Heart right ventricle (tissue), 16 donors: ENCODE measurements around the gene KRT27. TPM values are rescaled to one million over a fixed set of nuclear protein-coding genes. Genes with fewer than 3 reads are reported as not detected.

Experiments
- ATAC-seq, 8 donors: fragments of 200-7000 bp; cut with Tn5 transposase; one replicate each; pipeline ENCODE4 v1.9.1; 2020; ENCODE audit warnings: mild to moderate bottlenecking in 8 of 8, moderate library complexity in 8 of 8, moderate number of reproducible peaks in 1 of 8
- DNase-seq, 2 donors: peaks; one replicate each; pipeline ENCODE4 v3.0.0-alpha.2; 2020
- H3K27ac ChIP-seq, 10 donors: fragments of 200-600 bp; sonication (generic) in 2 of 10; one replicate each; pipeline versions ENCODE4 v1.5.0 to v1.8.0; 2020 to 2022; ENCODE audit warnings: mild to moderate bottlenecking in 3 of 10
- H3K27me3 ChIP-seq, 7 donors: fragments of 200-600 bp; one replicate each; pipeline ENCODE4 v1.8.0; 2021 to 2022; ENCODE audit warnings: mild to moderate bottlenecking in 2 of 7
- H3K36me3 ChIP-seq, 9 donors: fragments of 200-600 bp; sonication (generic) in 1 of 9; one replicate each; pipeline versions ENCODE4 v1.5.0 to v1.8.0; 2020 to 2022; ENCODE audit warnings: mild to moderate bottlenecking in 2 of 9
- H3K4me1 ChIP-seq, 9 donors: fragments of 200-600 bp; sonication (generic) in 1 of 9; one replicate each; pipeline versions ENCODE4 v1.5.0 to v1.8.0; 2020 to 2022; ENCODE audit warnings: mild to moderate bottlenecking in 4 of 9
- H3K4me3 ChIP-seq, 10 donors: fragments of 200-600 bp; sonication (generic) in 2 of 10; one replicate each; pipeline versions ENCODE4 v1.5.0 to v1.8.0; 2020 to 2022; ENCODE audit warnings: mild to moderate bottlenecking in 7 of 10, moderate library complexity in 2 of 10
- H3K9me3 ChIP-seq, 11 donors: fragments of 200-600 bp in 10 of 11; sonication (generic) in 2 of 11; one replicate each; pipeline versions ENCODE4 v1.5.0 to v1.8.0; 2013 to 2022; ENCODE audit warnings: mild to moderate bottlenecking in 2 of 11, control low read depth in 1 of 11, moderate library complexity in 1 of 11
- WGBS, 2 donors: extraction: QIAGEN DNeasy Blood & Tissue Kit; methylation state at CpG; one replicate each; pipeline ENCODE4 v1.1.7; 2013; ENCODE audit warnings: inconsistent platforms in 1 of 2; 5-methylcytosine and 5-hydroxymethylcytosine counted together
- intact Hi-C, 10 donors: fragments of 100-400 bp; cut with DNase I; formaldehyde crosslinking; loops; one replicate each; pipeline versions ENCODE4 v1.11.1 to v1.14.2; 2022
- polyA plus RNA-seq, 2 donors: library from polyadenylated mRNA; stranded (reverse); fragments of 200-250 nt; gene quantifications; one replicate each; pipeline ENCODE4 v1.2.3, GENCODE V29; 2013
- total RNA-seq, 10 donors: library from RNA; stranded (reverse); fragmentation: NEBNext Ultra II Directional in 3 of 10; extraction: Animal tissue kit (Norgen Biotek cat#: 25700) in 3 of 10; gene quantifications; one replicate each; pipeline versions ENCODE4 v1.2.1 to v1.2.4, GENCODE V29; 2021 to 2023
- TF ChIP-seq, protein P1 (sequence below), 9 donors: fragments of 200-600 bp; sonication (generic) in 2 of 9; IDR thresholded peaks; one replicate each; pipeline versions ENCODE4 v1.5.0 to v1.8.0; 2021 to 2022; ENCODE audit warnings: antibody characterized with exemption in 9 of 9, mild to moderate bottlenecking in 5 of 9, moderate library complexity in 1 of 9
- donor health status: Arrhythmogenic right ventricular cardiomyopathy.
- donor health status: ischemic (EF 13 %, LVEDD 7.1; RV severe dilation, severe dysfunction).
- donor health status: healthy with polysubstance abuse.
- donor health status: DM: no; HTN: yes; CAD: no.
- donor health status: DM: no; HTN: no; CAD: no.
- donor health status: ischemic (EF 25% LVEDD 6.9; RV normal size, moderate dysfunction).
- donor health status: ischemic (EF 25% LVEDD 5.7; RV mildly dilated, moderate dysfunction).
- donor health status: healthy.
- donor health status: DM: yes; HTN: yes; CAD: no.
- donor health status: Ischemic cardiomyopathy.
- donor health status: ischemic (EF 35%, LVEDD 5.7; RV mildly dilated, moderate dysfunction).
- donor health status: nonischemic (EF 11% LVEDD 7.7; RV severe dilation, severe dysfunction).
- donor health status: DM: yes; HTN: yes; CAD: no.
- donor health status: PGD.
- donor health status: ischemic (EF 29% LVEDD 5.4; RV normal size, mild dysfunction).
- donor health status: nonischemic (EF 23%, LVEDD 6.1; RV moderate dilation, normal function).

Gene KRT27
- total and polyA plus RNA-seq, 12 donors, result 0.21 TPM; not detected in 11

DNA sequence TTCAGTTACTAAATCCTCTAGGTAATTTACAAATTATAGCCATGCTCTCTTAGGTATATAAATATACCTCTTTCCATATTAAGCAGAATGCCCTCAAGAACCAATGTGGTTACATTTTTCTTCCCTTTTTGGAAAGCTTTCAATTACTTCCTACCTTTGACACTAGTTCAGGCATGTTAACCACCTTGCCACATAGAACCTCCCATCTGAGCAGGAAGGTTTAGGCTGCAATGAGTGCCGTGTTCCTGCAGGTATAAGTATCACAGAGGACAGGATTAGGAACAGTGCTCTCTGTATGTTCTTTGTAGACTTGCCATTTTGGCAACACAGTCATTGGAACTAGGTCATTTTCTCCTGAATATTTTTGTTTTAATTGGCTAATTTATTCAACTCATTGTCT lies 47.3 kb downstream of the KRT27 start:
- Histone ChIP-seq H3K4me3 (no peak overlapping the region), H3K36me3 (no peaks in the 10 kb centered on the region), H3K9me3 (no peaks in the 10 kb centered on the region), H3K4me1 (no peaks in the 10 kb centered on the region), H3K27me3 (peaks cover 0 to 30% (median 6%) of the 10 kb centered on the region in 7 donors), H3K27ac (no peak overlapping the region)
- WGBS, 2 donors, result 83% methylated on average over 1 of the region's 1 CpG
- ATAC-seq, result no peak
- no peak for DNase-seq
- intact Hi-C loops, result no loop called here
- TF ChIP-seq, protein P1, sequence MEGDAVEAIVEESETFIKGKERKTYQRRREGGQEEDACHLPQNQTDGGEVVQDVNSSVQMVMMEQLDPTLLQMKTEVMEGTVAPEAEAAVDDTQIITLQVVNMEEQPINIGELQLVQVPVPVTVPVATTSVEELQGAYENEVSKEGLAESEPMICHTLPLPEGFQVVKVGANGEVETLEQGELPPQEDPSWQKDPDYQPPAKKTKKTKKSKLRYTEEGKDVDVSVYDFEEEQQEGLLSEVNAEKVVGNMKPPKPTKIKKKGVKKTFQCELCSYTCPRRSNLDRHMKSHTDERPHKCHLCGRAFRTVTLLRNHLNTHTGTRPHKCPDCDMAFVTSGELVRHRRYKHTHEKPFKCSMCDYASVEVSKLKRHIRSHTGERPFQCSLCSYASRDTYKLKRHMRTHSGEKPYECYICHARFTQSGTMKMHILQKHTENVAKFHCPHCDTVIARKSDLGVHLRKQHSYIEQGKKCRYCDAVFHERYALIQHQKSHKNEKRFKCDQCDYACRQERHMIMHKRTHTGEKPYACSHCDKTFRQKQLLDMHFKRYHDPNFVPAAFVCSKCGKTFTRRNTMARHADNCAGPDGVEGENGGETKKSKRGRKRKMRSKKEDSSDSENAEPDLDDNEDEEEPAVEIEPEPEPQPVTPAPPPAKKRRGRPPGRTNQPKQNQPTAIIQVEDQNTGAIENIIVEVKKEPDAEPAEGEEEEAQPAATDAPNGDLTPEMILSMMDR (IDR thresholded peaks at IDR 0.05), result no peak

DNA sequence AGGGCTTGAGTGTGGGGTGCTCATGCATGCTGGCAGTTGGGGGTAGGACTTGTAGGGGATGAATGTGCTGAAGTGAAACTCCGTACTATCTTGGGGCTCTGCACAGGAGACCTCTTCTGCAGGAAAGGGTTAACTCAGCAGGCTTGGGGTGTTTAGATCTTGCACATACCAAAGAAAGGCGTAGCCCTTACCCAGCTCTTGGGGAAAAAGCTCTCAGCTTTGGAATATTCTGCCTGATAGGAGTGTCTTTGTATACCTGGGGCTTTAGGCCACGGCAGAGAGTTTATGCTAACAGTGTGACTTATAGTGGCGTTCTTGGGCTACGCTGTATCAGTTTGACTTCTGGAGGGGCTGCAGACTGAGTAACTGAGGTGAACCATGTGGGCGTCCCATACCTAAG lies 48.3 kb downstream of the KRT27 start:
- Histone ChIP-seq H3K27me3 (peaks cover 0 to 39% (median 9%) of the 10 kb centered on the region in 7 donors), H3K4me3 (no peak overlapping the region), H3K36me3 (no peaks in the 10 kb centered on the region), H3K9me3 (no peaks in the 10 kb centered on the region), H3K4me1 (no peaks in the 10 kb centered on the region), H3K27ac (no peak overlapping the region)
- intact Hi-C loops, result no loop called here
- TF ChIP-seq, protein P1 (IDR thresholded peaks at IDR 0.05), result no peak
- DNase-seq (no peak), ATAC-seq (no peak)
- WGBS, 2 donors, result 84 to 85% methylated on average over 6 of the region's 6 CpGs

DNA sequence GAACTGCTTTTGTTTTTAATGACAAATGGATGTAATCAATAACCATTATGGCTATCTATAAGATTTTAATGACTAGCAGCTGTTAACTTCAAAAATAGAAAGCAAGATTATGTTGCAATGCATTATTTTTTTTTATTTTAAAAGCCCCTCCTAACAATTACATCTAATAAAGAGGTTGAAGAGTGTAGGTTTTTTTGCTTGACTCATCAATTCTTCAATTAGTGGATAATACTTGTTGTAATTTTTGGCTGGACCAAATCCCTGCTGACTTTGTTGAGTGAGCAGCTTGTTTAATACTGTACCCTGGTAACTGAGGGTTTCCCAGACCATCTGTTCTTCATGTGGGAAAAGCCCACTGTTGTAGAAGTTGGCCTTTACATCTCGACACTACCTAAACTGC lies 51.4 kb downstream of the KRT27 start:
- H3K27me3 ChIP-seq, result peaks cover 0 to 46% (median 12%) of the 10 kb centered on the region in 7 donors
- DNase-seq (no peak), ATAC-seq (no peak)
- intact Hi-C loops, result no loop called here
- no peak overlapping the region for H3K27ac ChIP-seq
- WGBS, 2 donors, result 69 to 77% methylated on average over 1 of the region's 1 CpG
- TF ChIP-seq, protein P1 (IDR thresholded peaks at IDR 0.05), result no peak
- H3K4me1 ChIP-seq, result no peaks in the 10 kb centered on the region
- H3K9me3 ChIP-seq, result no peaks in the 10 kb centered on the region
- H3K4me3 ChIP-seq, result no peak overlapping the region
- H3K36me3 ChIP-seq, result no peaks in the 10 kb centered on the region

DNA sequence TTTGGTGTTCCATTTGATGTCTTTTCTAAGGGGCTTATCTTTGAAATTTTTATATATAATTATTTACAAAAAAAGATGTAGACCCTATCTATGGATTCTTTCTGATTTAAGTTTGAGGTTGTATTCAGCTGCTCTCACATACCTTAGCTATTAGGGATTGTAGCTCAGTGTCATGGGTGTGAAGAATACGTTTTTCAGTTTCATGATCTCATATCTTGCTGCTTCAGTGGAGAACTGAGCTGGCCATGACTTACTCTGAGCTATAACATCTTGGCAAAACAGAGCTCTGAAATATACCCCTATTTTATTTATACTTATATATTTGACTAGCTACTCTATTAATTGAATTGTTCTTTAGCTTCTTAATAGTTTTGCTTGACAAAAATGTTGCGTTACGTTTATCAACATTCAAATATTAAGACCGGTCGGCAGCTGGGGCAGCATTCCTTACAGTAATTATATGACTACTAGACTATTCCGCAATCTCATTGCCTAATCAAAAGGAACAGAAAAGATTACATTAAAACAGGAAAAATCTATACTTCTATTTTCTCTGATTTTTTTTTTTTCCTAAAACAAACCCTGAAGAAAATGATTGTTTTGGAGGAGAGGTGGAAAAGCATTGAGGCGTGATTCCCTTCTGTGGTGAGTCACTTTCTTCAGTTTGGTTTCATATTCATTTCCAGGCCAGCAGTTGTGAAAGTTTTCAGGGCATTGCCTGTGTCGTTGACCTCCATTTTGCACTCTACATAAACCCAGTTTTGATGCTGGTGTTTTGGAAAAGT lies 54.7 kb downstream of the KRT27 start:
- Histone ChIP-seq H3K27me3 (peaks cover 0 to 55% (median 12%) of the 10 kb centered on the region in 7 donors), H3K4me1 (no peaks in the 10 kb centered on the region), H3K27ac (no peak overlapping the region), H3K9me3 (no peaks in the 10 kb centered on the region), H3K4me3 (no peak overlapping the region), H3K36me3 (no peaks in the 10 kb centered on the region)
- TF ChIP-seq, protein P1 (IDR thresholded peaks at IDR 0.05), result no peak
- intact Hi-C loops, result loop anchor here in 2 of 10 donors (5.0 kb wide), 2 partner anchors 105 to 110 kb away; no protein-coding TSS in a partner anchor
- 76 to 77% methylated on average over 8 of the region's 8 CpGs for WGBS, 2 donors
- DNase-seq, result no peak
- ATAC-seq, result no peak
